Glutamatergic neuron (in vitro differentiated cells): Measurements from ENCODE around the gene SUSD2. TPM values are rescaled to one million over a fixed set of nuclear protein-coding genes. Genes with fewer than 3 reads are reported as not detected.
A peak's percentile ranks its signal among the peaks of the same experiment; 100 is the strongest.

Experiments used
- DNase-seq: peaks from one replicate; pipeline ENCODE4 v3.0.0; 2022
- H3K27ac Mint-ChIP-seq: one replicate; pipeline ENCODE4 v1.8.0; 2020; ENCODE audit warnings: mild to moderate bottlenecking, mixed read lengths, inconsistent platforms; ENCODE audit not compliant: unreplicated experiment
- H3K27me3 Mint-ChIP-seq: one replicate; pipeline ENCODE4 v1.8.0; 2020; ENCODE audit warnings: mild to moderate bottlenecking, moderate library complexity, mixed read lengths, inconsistent platforms; ENCODE audit not compliant: unreplicated experiment
- H3K36me3 Mint-ChIP-seq: one replicate; pipeline ENCODE4 v1.8.0; 2020; ENCODE audit warnings: mild to moderate bottlenecking, mixed read lengths, inconsistent platforms; ENCODE audit not compliant: unreplicated experiment
- H3K4me1 Mint-ChIP-seq: one replicate; pipeline ENCODE4 v1.8.0; 2020; ENCODE audit warnings: mild to moderate bottlenecking, low read depth, mixed read lengths, inconsistent platforms; ENCODE audit not compliant: unreplicated experiment
- H3K4me3 Mint-ChIP-seq: one replicate; pipeline ENCODE4 v1.8.0; 2020; ENCODE audit warnings: mild to moderate bottlenecking, mixed read lengths, inconsistent platforms; ENCODE audit not compliant: unreplicated experiment
- H3K9me3 Mint-ChIP-seq: one replicate; pipeline ENCODE4 v1.8.0; 2020; ENCODE audit warnings: mild to moderate bottlenecking, moderate library complexity, mixed read lengths, inconsistent platforms; ENCODE audit not compliant: unreplicated experiment
- total RNA-seq: library from RNA; stranded (reverse); fragmentation: NEBNext Ultra II Directional; extraction: Animal tissue kit (Norgen Biotek cat#: 25700); gene quantifications from one replicate; pipeline ENCODE4 v1.2.1, GENCODE V29; 2021; ENCODE audit not compliant: unreplicated experiment
- TF ChIP-seq, protein P1 (sequence below): fragments of 200-600 bp; sonication (generic); IDR thresholded peaks from one replicate; pipeline ENCODE4 v1.5.0; 2021; ENCODE audit not compliant: partially characterized antibody, unreplicated experiment

The SUSD2 gene
- total RNA-seq, 1 donor from 2014 or later: 123 TPM

DNA sequence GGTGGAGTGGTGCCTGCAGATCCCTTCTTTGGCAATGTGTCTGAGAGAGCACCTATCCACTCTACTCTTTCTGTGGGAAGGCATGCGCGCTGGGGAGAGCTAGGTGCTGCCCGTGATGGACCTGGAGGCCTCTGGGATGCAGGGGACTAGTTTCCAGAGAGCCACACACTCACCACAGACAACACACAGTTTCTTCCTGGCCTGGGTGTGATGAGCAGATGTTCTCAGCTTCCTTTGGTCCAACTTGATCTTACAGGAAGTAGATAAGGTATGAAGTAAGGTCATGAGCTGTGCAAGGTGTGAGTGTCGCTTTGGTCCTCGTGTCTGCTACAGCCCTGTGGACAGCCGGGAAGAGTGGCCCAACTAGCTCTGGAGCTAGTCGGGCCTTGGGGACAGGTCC is 27.3 kb upstream of the SUSD2 start:
- no peak overlapping the region for H3K4me3 Mint-ChIP-seq
- peaks cover 3% of the 10 kb centered on the region for H3K9me3 Mint-ChIP-seq
- TF ChIP-seq, protein P1, sequence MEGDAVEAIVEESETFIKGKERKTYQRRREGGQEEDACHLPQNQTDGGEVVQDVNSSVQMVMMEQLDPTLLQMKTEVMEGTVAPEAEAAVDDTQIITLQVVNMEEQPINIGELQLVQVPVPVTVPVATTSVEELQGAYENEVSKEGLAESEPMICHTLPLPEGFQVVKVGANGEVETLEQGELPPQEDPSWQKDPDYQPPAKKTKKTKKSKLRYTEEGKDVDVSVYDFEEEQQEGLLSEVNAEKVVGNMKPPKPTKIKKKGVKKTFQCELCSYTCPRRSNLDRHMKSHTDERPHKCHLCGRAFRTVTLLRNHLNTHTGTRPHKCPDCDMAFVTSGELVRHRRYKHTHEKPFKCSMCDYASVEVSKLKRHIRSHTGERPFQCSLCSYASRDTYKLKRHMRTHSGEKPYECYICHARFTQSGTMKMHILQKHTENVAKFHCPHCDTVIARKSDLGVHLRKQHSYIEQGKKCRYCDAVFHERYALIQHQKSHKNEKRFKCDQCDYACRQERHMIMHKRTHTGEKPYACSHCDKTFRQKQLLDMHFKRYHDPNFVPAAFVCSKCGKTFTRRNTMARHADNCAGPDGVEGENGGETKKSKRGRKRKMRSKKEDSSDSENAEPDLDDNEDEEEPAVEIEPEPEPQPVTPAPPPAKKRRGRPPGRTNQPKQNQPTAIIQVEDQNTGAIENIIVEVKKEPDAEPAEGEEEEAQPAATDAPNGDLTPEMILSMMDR: no peak
- DNase-seq: no peak
- H3K27ac Mint-ChIP-seq: no peak overlapping the region
- H3K4me1 Mint-ChIP-seq: peaks cover 9% of the 10 kb centered on the region
- H3K27me3 Mint-ChIP-seq: peaks cover 12% of the 10 kb centered on the region
- no peaks in the 10 kb centered on the region for H3K36me3 Mint-ChIP-seq

- no peak for DNase-seq
- TF ChIP-seq, protein P1: no peak
- peaks cover 9% of the 10 kb centered on the region for H3K27me3 Mint-ChIP-seq
- H3K36me3 Mint-ChIP-seq: no peaks in the 10 kb centered on the region
- peaks cover 3% of the 10 kb centered on the region for H3K9me3 Mint-ChIP-seq
- H3K4me3 Mint-ChIP-seq: no peak overlapping the region
- H3K4me1 Mint-ChIP-seq: peaks cover 9% of the 10 kb centered on the region
- no peak overlapping the region for H3K27ac Mint-ChIP-seq
Measured at GRCh38 chr22:24154826-24155225, 26.5 kb upstream of the SUSD2 start.

- Mint-ChIP-seq H3K9me3 (peaks cover 3% of the 10 kb centered on the region), H3K27ac (no peak overlapping the region), H3K4me3 (peak overlapping the region; percentile 63), H3K36me3 (no peaks in the 10 kb centered on the region), H3K27me3 (peaks cover 9% of the 10 kb centered on the region), H3K4me1 (peaks cover 11% of the 10 kb centered on the region)
- DNase-seq: peak; percentile 57
- TF ChIP-seq, protein P1: peak; percentile 28
Measured at GRCh38 chr22:24155627-24156140, 25.6 kb upstream of the SUSD2 start.

- Mint-ChIP-seq H3K27me3 (peaks cover 9% of the 10 kb centered on the region), H3K4me3 (peak overlapping the region; percentile 85), H3K9me3 (peaks cover 3% of the 10 kb centered on the region), H3K4me1 (peaks cover 17% of the 10 kb centered on the region), H3K36me3 (no peaks in the 10 kb centered on the region), H3K27ac (no peak overlapping the region)
- peak; percentile 52 for DNase-seq
- TF ChIP-seq, protein P1: no peak
Measured at GRCh38 chr22:24156141-24156912, 25.0 kb upstream of the SUSD2 start.
